BLaER1 (cell line): ENCODE results near the gene HSDL1.

Experiments
- H3K27ac ChIP-seq: shearing (Covaris generic); formaldehyde crosslinking; 2 replicates; pipeline ENCODE4 v1.8.1; 2022
- H3K27me3 ChIP-seq: shearing (Covaris generic); formaldehyde crosslinking; 2 replicates; pipeline ENCODE4 v1.8.1; 2022
- H3K36me3 ChIP-seq: shearing (Covaris generic); formaldehyde crosslinking; 2 replicates; pipeline ENCODE4 v1.8.1; 2022
- H3K4me1 ChIP-seq: shearing (Covaris generic); formaldehyde crosslinking; 2 replicates; pipeline ENCODE4 v1.8.1; 2022
- H3K4me2 ChIP-seq: shearing (Covaris generic); formaldehyde crosslinking; 2 replicates; pipeline ENCODE4 v1.8.1; 2022
- H3K4me3 ChIP-seq: shearing (Covaris generic); formaldehyde crosslinking; 2 replicates; pipeline ENCODE4 v1.8.1; 2022
- H3K9ac ChIP-seq: shearing (Covaris generic); formaldehyde crosslinking; 2 replicates; pipeline ENCODE4 v1.8.1; 2022
- H3K9me3 ChIP-seq: shearing (Covaris generic); formaldehyde crosslinking; 2 replicates; pipeline ENCODE4 v1.8.1; 2022
- H4K20me1 ChIP-seq: shearing (Covaris generic); formaldehyde crosslinking; 2 replicates; pipeline ENCODE4 v1.8.1; 2022
- Cebpa-rat ChIP-seq: shearing (Covaris generic); IDR thresholded peaks from 2 replicates; pipeline ENCODE4 v1.8.1; 2022

The HSDL1 gene

DNA sequence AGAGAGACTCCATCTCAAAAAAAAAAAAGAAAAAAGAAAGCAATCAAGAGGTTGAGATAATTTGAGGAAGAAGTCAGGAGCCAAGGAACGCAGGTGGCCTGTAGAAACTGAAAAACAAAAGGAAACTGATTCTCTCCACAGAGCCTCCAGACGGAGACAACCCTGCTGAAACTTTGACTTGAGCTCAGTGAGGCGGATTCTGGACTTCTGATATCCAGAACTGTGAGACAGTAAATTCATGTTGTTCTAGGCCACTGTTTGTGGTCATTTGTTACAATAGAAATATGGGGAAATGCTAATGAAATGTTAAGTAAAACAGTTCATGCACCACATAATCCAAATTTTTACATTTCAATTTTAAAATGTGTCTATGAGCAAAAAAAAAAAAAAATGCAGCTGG, 33.5 kb downstream of the HSDL1 start:
- H3K27ac ChIP-seq, result no peak overlapping the region
- H3K36me3 ChIP-seq, result peaks cover 49% of the 10 kb centered on the region
- H3K9ac ChIP-seq, result no peak overlapping the region
- no peak for TF ChIP-seq Cebpa-rat
- no peaks in the 10 kb centered on the region for H3K27me3 ChIP-seq
- peak overlapping the region; percentile 24; the same call in 1 of the 2 replicates for H3K4me2 ChIP-seq
- H4K20me1 ChIP-seq, result peaks cover 97% of the 10 kb centered on the region
- H3K9me3 ChIP-seq, result no peaks in the 10 kb centered on the region
- H3K4me3 ChIP-seq, result no peak overlapping the region
- peaks cover 40% of the 10 kb centered on the region for H3K4me1 ChIP-seq

DNA sequence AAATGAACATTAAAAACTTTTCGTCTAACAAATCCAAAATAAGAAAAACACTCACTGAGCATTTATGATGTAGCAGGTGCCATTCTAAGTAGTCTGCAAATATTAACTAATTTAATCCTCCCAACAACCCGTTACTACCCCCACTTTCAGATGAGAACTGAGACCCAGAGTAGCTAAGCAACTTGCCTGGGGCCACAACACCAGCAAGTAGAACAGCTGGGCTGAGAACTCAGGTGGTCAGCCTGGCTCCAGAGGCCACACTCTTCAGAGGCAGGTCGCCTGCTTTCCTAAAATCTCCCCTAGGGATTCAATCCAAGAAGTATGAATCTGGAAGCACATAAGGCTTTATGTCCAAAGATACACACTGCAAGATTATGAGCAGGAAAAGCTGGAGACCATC, 34.5 kb downstream of the HSDL1 start:
- peaks cover 100% of the 10 kb centered on the region for H4K20me1 ChIP-seq
- H3K36me3 ChIP-seq, result peaks cover 52% of the 10 kb centered on the region
- H3K4me3 ChIP-seq, result no peak overlapping the region
- H3K27me3 ChIP-seq, result no peaks in the 10 kb centered on the region
- no peak overlapping the region for H3K9ac ChIP-seq
- H3K27ac ChIP-seq, result no peak overlapping the region
- no peak for TF ChIP-seq Cebpa-rat
- H3K9me3 ChIP-seq, result no peaks in the 10 kb centered on the region
- no peak overlapping the region for H3K4me2 ChIP-seq
- peaks cover 47% of the 10 kb centered on the region for H3K4me1 ChIP-seq

DNA sequence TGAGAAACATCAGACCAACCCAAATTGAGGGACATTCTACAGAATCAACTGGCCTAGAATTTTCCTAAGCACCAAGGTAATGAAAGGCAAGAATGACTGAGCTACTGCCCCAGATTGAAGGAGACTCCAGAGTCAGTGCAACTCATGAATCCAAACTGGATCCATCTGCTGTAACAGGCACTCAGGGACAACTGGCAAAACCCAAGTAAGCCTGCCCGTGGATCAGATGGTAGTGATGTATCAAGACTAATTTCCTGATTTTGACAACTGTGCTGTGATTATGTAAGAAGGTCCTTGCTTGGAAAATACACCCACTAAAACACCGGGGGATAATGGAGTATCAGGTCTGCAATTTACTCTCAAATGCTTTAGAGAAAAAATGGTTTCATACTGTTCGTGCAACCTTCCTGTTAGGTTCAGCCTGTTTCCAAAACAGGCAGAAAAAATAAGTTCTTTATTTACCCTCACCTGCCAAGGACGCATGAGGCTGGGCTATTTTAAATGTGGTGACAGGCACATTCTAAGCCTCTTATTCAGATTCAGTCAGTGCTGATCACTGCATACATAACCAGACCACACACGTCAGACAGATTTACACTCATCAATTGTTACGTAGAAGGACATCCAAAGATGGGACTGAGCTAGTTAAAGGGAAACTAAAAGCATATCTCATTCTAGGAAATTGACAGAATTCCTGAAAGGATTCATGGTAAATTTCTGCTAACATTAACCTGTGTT, 35.2 kb downstream of the HSDL1 start:
- Histone ChIP-seq H3K27ac (no peak overlapping the region), H4K20me1 (peaks cover 100% of the 10 kb centered on the region), H3K4me1 (peaks cover 47% of the 10 kb centered on the region), H3K27me3 (no peaks in the 10 kb centered on the region), H3K9ac (no peak overlapping the region), H3K4me2 (no peak overlapping the region), H3K36me3 (peaks cover 48% of the 10 kb centered on the region), H3K4me3 (no peak overlapping the region), H3K9me3 (no peaks in the 10 kb centered on the region)
- no peak for TF ChIP-seq Cebpa-rat

DNA sequence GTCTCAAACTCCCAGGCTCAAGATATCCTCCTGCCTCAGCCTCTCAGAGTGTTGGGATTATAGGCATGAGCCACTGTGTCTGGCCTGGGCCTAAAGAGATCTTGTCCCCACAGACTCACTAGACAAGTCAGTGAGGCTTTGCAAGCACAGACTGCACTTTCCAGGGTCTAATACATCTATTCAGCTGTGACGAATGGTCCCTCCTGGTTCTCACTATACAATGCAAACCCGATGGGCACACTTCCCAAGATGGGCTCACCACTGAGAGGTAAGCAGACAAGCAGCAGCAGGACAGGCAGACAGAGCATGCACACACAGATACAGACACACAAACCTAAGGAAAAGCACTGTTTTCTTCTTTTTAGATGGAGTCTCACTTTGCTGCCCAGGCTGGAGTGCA, 37.1 kb downstream of the HSDL1 start:
- Histone ChIP-seq H3K4me1 (peaks cover 50% of the 10 kb centered on the region), H3K9me3 (no peaks in the 10 kb centered on the region), H3K4me2 (no peak overlapping the region), H3K27ac (no peak overlapping the region), H3K36me3 (peaks cover 52% of the 10 kb centered on the region), H3K4me3 (no peak overlapping the region), H3K9ac (no peak overlapping the region), H3K27me3 (no peaks in the 10 kb centered on the region), H4K20me1 (peaks cover 100% of the 10 kb centered on the region)
- no peak for TF ChIP-seq Cebpa-rat

DNA sequence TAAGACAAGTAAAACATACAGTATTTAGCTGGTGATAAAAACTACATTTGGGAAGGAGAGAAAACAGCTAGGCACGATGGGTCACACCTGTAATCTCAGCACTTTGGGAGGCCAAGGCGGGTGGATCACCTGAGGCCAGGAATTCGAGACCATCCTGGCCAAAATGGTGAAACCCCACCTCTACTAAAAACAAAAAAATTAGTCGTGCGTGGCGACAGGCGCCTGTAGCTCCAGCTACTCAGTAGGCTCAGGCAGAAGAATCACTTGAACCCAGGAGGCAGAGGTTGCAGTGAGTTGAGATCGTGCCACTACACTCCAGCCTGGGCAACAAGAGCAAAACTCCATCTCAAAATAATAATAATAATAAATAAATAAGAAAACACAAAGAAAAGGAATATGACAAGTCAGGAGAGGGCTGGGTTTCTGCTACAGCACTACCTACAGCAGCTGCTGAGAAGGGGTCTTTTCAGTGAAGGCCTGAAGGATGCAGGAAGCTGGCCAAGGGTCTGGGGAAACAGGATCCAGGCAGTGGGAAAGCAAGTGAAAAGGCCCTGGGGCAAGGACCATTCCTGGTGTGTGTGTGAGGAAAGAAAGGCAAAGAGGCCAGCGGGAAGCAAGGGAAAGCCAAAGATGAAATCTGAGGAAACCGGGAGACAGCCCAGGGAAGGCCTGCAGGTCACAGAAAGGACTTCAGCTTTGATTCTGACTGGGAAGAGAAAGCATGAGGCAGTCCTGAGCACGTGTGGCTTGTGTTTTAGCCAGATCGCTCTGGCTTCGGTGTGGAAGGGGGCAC, 38.8 kb downstream of the HSDL1 start:
- Histone ChIP-seq H3K27ac (peak overlapping the region; percentile 49; the same call in 1 of the 2 replicates), H3K4me2 (peak overlapping the region; percentile 75), H3K4me3 (no peak overlapping the region), H3K4me1 (peaks cover 55% of the 10 kb centered on the region), H3K9me3 (no peaks in the 10 kb centered on the region), H4K20me1 (peaks cover 100% of the 10 kb centered on the region), H3K9ac (peak overlapping the region; percentile 59), H3K27me3 (no peaks in the 10 kb centered on the region), H3K36me3 (peaks cover 59% of the 10 kb centered on the region)
- no peak for TF ChIP-seq Cebpa-rat

GRCh38 chr16:84105301-84105815, 39.6 kb downstream of the HSDL1 start:
- no peak for TF ChIP-seq Cebpa-rat
- Histone ChIP-seq H3K4me3 (no peak overlapping the region), H3K27ac (no peak overlapping the region), H3K9me3 (no peaks in the 10 kb centered on the region), H3K36me3 (peaks cover 59% of the 10 kb centered on the region), H3K27me3 (no peaks in the 10 kb centered on the region), H3K4me1 (peaks cover 54% of the 10 kb centered on the region), H4K20me1 (peaks cover 100% of the 10 kb centered on the region), H3K4me2 (peak overlapping the region; percentile 75), H3K9ac (no peak overlapping the region; the same call in 1 of the 2 replicates)

- Histone ChIP-seq H3K27ac (no peak overlapping the region), H3K36me3 (peaks cover 61% of the 10 kb centered on the region), H4K20me1 (peaks cover 100% of the 10 kb centered on the region), H3K9me3 (no peaks in the 10 kb centered on the region), H3K9ac (no peak overlapping the region), H3K4me3 (no peak overlapping the region), H3K27me3 (no peaks in the 10 kb centered on the region), H3K4me2 (peak overlapping the region; percentile 75; the same call in 1 of the 2 replicates), H3K4me1 (peaks cover 63% of the 10 kb centered on the region)
- no peak for TF ChIP-seq Cebpa-rat
Measured at GRCh38 chr16:84104231-84104630, 40.7 kb downstream of the HSDL1 start.

- no peak overlapping the region for H3K27ac ChIP-seq
- no peak overlapping the region for H3K9ac ChIP-seq
- no peak overlapping the region for H3K4me2 ChIP-seq
Measured at GRCh38 chr16:84103678-84104077, 41.3 kb downstream of the HSDL1 start.

GRCh38 chr16:84098939-84099338, 46.0 kb downstream of the HSDL1 start:
- Histone ChIP-seq H3K36me3 (peaks cover 82% of the 10 kb centered on the region), H3K4me3 (no peak overlapping the region), H3K9ac (no peak overlapping the region), H3K27me3 (no peaks in the 10 kb centered on the region), H3K9me3 (no peaks in the 10 kb centered on the region), H4K20me1 (peaks cover 100% of the 10 kb centered on the region), H3K27ac (no peak overlapping the region), H3K4me2 (no peak overlapping the region), H3K4me1 (peaks cover 33% of the 10 kb centered on the region)
- TF ChIP-seq Cebpa-rat, result no peak

More at GRCh38 chr16:84103678-84104077, 41.3 kb downstream of the HSDL1 start:
- H3K27me3 ChIP-seq, result no peaks in the 10 kb centered on the region
- H3K4me1 ChIP-seq, result peaks cover 63% of the 10 kb centered on the region
- no peak overlapping the region for H3K4me3 ChIP-seq
- TF ChIP-seq Cebpa-rat, result no peak
- peaks cover 61% of the 10 kb centered on the region for H3K36me3 ChIP-seq
- no peaks in the 10 kb centered on the region for H3K9me3 ChIP-seq
- H4K20me1 ChIP-seq, result peaks cover 100% of the 10 kb centered on the region
